Measurements from ENCODE around the gene SLC24A3.

GRCh38 chr20:19478320-19478895 is 266.0 kb downstream of the SLC24A3 start:
- TF ChIP-seq, protein P1, sequence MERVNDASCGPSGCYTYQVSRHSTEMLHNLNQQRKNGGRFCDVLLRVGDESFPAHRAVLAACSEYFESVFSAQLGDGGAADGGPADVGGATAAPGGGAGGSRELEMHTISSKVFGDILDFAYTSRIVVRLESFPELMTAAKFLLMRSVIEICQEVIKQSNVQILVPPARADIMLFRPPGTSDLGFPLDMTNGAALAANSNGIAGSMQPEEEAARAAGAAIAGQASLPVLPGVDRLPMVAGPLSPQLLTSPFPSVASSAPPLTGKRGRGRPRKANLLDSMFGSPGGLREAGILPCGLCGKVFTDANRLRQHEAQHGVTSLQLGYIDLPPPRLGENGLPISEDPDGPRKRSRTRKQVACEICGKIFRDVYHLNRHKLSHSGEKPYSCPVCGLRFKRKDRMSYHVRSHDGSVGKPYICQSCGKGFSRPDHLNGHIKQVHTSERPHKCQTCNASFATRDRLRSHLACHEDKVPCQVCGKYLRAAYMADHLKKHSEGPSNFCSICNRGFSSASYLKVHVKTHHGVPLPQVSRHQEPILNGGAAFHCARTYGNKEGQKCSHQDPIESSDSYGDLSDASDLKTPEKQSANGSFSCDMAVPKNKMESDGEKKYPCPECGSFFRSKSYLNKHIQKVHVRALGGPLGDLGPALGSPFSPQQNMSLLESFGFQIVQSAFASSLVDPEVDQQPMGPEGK (CRISPR knock-in tag; IDR thresholded peaks at IDR 0.05; ENCODE audit: borderline replicate concordance) = no peak
- no peak for TF ChIP-seq ESRRG (CRISPR knock-in tag; IDR thresholded peaks at IDR 0.05)
- TF ChIP-seq RARB (CRISPR knock-in tag; IDR thresholded peaks at IDR 0.05) = no peak
- TF ChIP-seq ARNTL (CRISPR knock-in tag; IDR thresholded peaks at IDR 0.05; ENCODE audit: borderline replicate concordance, low read depth) = no peak
